GM12874 (cell line): ENCODE data around the gene PARD3B.

Experiments used
- TF ChIP-seq, protein P1 (sequence below): IDR thresholded peaks from 2 replicates; pipeline ENCODE4 v1.5.1; 2011; ENCODE audit warnings: low read depth, mild to moderate bottlenecking, control low read depth, low read length, moderate library complexity; ENCODE audit not compliant: insufficient read depth

The PARD3B gene

DNA sequence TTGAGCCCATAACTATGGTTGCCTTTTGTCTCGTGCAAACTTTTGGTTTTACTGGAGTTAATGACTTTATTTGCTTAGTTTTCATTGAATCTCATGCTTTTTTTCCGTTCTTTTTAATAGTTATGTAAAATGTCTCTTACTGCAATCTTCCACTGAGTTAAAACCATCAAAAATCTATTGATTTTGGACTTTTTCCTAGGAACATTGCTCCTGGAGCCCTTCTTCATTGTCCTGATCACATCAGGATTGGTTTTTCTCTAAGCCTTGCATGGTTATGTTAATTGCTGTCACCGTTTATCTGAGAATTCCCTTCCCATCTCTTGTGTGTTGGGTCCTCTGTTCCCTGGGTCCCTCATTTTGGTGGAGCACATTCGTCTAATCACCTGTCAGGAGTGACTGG lies 125.5 kb downstream of the PARD3B start:
- TF ChIP-seq, protein P1, sequence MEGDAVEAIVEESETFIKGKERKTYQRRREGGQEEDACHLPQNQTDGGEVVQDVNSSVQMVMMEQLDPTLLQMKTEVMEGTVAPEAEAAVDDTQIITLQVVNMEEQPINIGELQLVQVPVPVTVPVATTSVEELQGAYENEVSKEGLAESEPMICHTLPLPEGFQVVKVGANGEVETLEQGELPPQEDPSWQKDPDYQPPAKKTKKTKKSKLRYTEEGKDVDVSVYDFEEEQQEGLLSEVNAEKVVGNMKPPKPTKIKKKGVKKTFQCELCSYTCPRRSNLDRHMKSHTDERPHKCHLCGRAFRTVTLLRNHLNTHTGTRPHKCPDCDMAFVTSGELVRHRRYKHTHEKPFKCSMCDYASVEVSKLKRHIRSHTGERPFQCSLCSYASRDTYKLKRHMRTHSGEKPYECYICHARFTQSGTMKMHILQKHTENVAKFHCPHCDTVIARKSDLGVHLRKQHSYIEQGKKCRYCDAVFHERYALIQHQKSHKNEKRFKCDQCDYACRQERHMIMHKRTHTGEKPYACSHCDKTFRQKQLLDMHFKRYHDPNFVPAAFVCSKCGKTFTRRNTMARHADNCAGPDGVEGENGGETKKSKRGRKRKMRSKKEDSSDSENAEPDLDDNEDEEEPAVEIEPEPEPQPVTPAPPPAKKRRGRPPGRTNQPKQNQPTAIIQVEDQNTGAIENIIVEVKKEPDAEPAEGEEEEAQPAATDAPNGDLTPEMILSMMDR, result no peak

DNA sequence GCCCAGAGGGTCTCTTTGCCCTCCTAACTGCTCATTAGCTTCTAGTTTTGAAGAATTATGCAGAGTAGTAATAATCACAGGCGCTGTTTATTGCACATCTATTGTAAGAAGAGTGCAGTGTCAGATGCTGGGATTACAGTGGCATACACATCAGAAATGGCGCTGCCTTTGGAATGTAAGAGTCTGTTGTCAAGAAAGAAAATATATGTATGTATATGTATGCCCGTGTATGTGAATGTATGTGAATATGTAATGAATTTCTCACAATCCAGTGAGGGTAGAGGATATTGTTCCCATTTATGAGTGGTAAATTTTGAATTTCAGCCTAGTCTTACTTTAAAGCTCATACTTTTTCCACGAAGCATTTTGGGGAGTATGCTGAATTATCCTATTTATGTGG lies 127.5 kb downstream of the PARD3B start:
- TF ChIP-seq, protein P1, result no peak

DNA sequence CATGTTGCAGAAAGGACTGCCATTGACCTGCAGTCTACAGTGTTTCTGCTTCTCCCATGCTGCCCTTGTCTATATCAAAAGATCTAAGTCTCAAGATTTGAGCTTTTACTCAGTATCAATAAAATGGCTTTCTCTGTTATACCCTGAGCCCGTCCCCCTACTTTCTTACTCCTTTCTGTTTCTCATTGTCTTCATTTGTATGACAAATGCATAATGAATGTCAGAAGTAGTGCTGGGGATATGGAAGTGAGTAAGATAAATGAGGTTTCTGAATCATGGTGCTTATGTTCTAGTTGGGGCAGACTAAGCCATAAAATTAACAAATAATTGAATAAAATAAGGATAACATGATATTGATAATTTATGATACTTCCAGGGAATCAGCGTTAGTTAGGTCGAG lies 128.6 kb downstream of the PARD3B start:
- TF ChIP-seq, protein P1, result no peak

DNA sequence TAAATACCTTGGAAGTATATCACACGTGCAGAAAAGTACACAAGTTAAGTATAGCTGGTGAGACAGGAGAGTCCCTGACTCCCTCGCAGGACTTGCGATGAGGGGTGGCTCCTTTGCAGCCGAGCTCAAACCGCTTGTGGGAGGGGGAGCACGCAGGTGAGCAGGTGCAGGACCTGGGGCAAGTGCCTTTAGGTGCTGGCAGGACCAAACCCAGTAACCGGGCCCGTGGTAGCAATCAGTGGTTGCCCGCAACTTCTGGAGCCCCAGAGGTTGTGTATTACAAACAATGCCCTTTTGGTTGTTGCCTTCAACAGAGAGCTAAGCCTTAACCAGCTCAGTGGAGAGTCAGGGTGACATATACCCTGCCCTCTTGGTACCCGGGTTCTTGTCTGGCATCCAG lies 132.8 kb downstream of the PARD3B start:
- TF ChIP-seq, protein P1, result no peak

DNA sequence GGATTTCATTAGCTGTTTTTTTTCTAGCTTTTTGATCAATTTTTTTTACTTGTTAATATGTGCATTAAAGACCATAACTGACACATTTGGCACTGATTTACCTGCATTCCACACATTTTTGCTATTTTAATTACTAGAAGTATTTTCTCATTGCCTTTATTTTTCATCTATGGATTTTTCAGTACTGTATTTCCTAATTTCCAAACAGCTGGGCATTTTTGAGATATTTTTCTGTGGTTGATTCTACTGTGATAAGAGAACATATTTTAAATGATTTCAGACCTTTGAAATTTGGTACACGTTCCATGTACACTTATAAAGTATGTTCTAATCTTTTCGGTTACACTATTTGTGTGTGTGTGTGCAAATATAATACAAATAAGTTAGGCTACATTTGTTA lies 135.3 kb downstream of the PARD3B start:
- TF ChIP-seq, protein P1, result no peak

DNA sequence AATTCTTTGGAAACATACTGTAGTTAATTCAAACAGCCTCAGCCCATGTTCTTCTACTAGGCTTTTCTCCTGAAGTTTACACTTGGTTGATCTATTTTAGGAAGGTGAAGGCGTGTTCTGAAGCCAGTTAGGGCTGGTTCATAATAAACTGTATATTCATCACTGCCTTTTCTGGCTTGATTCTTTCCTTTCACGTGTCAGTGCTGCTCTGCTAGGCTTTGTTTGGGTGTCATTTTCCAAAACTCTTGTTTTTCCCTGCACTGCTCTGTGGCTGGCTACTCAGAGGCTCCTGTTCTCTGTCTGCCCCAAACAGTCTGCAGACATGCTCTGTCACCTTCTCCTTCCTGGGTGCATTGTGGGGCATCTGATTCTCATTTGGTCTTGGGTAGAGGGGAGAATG lies 136.1 kb downstream of the PARD3B start:
- TF ChIP-seq, protein P1, result no peak

DNA sequence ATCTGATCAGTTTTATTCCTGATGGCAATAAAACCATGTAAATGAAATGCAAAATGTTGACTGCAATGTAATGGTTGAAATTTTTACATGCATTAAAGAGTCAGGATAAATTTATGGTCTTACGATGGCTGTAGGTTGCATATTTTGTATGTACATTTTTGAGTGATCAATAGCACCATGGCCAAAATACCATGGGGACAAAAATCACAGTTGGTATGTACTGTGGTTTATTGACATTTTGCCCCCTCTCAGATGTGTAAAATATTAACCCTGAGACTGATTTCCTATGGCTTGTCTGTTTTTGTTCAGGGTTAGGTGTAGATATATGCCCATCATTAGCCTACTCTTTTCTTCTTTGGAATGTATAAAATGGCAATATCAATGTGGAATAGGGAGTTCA lies 138.1 kb downstream of the PARD3B start:
- TF ChIP-seq, protein P1, result no peak

DNA sequence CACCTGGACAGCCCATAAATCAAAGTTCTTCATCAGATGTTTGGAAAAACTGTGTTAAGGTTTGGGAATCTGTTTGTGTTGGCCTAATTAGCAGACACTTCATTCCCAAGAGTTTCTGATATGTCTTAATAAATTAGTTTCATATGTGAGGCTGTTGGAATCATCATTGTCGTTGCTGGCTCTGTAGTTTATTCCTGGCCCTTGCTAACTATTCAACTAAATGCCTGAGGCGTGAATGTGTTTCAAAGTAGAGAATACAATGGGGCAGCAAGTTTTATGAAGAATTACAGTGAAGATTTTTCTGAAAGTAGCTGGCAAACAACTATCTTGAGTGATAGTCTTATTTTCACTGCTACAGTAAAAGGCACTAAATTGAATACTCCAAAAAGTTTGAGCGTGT lies 141.1 kb downstream of the PARD3B start:
- TF ChIP-seq, protein P1, result no peak
